Medulla oblongata (tissue), 1 donor: ENCODE measurements around the gene C14orf132.
"Not testable (repeated sequence)": the region's sequence is repeated elsewhere in the genome, so short reads cannot be mapped to it uniquely, and the experiment has no call there.

Source experiments
- DNase-seq: peaks from one replicate; pipeline ENCODE4 v3.0.0-alpha.2; 2015; ENCODE audit errors: extremely low spot score

Gene C14orf132

DNA sequence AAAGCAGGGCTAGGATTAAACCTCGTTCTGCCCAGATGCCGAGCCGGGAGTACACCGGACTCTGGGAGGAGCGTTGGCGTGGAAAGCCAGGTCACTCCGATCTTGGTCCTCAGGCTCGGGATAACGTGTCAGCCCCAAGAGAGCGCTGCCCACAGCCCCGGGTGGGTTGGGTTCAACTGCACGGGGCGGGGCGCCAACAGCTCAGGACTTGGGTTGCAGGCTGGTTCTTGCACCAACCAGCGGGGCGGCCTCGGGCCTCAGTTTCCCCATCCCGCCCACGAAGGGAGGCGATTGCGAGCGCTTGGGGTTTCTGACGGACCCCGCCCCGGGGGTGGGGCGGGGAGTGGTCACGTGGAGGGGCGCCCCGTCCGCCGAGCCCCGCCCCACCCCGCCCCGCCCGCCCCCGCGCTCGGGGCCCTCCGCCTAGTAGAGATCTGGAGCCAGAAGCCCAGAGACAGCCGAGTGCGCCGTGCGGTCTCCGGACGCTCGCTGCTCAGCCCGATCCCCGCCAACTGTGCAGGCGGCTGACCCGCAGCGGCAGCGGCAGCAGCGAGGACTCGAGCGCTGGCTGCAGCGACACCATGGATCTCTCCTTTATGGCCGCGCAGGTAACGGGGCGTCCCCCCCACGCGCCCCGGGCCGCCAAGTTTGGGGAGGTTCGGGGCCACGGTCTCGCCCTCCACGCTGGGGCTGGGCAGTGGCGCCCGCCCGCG is at the start of gene C14orf132:
TSS of gene C14orf132 (plus strand) at position 443 of the 713 bp plus-strand sequence. CDS start at position 582, 139 bp downstream.
- peak; percentile 61 for DNase-seq

DNA sequence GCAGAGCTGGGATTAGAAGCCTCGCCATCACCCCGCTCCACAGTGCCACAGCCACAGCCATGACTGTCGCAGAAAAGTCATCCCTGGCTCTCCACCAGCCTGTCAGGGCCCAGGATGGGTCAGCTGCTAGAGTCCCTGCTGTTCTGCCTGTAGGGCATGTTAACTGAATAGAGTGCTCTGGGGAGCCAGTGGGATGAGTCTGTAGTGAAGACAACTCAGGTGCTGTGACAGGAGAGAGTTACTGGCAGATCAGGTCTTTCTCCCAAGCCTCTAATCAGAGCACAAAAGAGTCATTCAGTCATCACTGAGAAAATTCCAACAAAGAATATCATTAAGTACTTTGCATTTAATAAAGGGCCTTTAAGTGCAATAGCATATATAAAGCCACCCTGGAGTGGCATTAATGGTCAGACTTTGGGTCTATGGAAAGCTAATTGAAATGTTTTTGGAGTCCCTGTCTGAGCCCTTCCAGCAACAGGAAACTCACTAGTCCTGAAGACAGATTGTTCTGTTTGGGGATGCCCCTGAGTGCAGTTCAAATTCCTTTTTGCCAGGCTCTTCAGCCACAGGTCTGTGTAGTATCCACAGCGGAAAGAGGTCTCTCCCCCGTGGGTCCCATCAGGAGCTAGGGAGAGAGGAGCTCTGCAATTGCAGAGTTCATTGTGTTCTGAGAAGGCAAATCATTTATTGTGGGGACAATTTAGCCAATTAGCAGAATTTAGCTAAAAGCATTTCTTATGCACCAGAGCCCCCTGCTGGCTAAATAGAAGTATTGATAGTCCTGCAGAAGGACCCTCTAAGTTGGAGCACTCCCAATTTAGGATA is 45.2 kb upstream of the C14orf132 start:
- DNase-seq, result peak; percentile 82

DNA sequence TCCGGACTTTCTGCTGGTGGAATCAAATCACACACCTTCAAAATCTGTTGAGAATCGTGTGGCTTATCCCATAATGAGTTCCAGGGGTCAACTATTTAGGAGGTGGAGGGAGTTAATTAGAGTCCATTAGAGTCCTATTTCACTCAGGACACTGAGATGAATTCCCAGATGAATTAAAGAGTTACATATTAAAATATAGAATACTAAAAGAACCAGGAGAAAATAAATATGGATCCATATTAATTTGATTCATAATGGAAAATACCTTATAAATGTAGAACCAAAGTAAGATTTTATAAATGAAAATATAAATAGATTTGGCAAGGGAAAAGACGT is 44.6 kb upstream of the C14orf132 start:
- no peak for DNase-seq

DNA sequence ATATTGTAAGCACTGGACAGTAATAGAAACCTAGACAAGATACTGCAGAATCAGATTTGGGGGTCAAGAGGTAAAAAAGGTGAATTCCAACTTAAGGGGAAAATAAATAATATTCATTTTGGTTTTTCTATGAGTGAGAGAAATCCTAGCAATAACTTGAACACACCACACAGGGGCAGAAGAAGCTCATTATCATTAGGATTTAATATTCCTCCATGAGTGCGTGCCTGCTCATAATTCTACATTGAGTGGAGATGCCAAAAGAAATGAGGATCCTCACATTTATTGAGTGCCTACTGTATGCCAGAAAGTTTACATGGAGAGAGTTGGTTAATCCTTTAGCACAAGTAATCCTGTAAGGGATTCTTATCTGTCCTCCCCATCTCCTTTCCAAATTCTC is 40.5 kb upstream of the C14orf132 start:
- DNase-seq, result peak; percentile 11

- DNase-seq, result no peak
These were observed 37.2 kb upstream of the C14orf132 start for GRCh38 chr14:96001866-96002497.

DNA sequence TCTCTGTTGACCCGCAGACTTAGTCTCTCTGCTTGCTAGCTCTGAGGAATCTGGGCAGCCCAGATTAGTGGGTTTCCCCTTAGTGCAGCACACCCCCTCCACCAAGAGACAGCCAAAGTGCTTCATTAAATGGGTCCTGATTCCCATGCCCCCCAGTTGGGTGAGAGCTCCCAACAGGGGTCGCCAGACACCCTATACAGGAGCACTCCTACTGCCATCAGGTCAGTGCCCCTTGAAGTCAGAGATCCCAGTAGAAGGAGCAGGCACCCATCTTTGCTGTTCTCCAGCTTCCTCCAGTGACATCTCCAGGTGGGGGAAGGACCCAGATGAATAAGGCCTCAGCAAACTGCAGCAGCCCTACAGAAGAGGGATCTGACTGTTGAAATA is 36.7 kb upstream of the C14orf132 start:
- no peak for DNase-seq

GRCh38 chr14:96011131-96011530 is 28.0 kb upstream of the C14orf132 start:
- DNase-seq, result no peak

- DNase-seq, result no peak
These were observed 27.6 kb upstream of the C14orf132 start for GRCh38 chr14:96011607-96012006.

- DNase-seq, result not testable (repeated sequence)
These were observed 26.4 kb upstream of the C14orf132 start for GRCh38 chr14:96012757-96013156.

DNA sequence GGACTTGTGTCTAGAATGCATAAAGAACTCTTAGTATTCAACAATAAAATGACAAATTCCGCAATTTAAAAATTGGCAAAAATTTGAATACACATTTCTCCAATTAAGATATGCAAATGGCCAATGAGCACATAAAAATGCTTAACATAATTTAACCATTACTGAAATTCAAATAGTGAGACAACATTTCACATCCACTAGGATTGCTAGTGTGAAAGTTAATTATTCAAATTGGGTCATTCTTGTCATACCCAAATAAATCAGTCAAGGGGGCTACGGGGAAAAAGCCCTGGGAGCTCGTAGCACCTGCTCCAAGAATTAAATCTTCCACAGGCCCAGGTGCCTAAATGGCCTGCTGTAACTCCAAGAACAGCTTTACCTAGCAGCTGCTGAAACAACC is 25.0 kb upstream of the C14orf132 start:
- DNase-seq, result no peak

DNA sequence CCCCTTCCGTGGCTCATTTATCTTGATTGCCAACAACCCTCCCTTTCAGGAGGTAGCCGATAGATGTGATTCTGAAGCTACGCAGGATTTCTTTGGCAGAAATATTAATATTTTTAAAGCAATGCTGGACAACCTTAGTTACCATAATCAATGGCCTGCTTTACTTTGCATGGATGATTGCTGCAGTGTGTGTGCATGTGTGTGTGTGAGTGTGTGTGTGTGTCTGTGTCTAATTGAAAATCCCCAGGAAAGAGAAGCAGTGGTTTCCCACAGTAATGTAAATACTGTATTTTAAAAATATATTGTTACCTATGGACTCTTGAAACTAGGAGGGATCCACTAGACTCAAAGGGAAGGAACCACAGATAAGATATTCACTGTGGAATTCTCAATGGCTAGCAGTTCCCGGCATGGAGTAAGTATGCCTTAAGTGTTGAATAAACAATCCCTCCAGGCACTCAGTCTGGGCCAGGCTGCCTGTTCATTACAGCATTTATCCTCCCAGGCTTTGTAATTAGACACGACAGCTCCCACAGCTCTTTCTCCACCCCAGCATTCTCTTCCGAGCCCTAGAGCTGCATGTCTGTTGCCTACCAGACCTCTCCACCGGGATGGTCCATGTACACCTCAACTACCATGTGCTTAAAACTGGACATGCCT is 22.5 kb upstream of the C14orf132 start:
- no peak for DNase-seq

- no peak for DNase-seq
These were observed 21.3 kb upstream of the C14orf132 start for GRCh38 chr14:96017882-96018281.

- no peak for DNase-seq
These were observed 11.5 kb upstream of the C14orf132 start for GRCh38 chr14:96027431-96028355.

DNA sequence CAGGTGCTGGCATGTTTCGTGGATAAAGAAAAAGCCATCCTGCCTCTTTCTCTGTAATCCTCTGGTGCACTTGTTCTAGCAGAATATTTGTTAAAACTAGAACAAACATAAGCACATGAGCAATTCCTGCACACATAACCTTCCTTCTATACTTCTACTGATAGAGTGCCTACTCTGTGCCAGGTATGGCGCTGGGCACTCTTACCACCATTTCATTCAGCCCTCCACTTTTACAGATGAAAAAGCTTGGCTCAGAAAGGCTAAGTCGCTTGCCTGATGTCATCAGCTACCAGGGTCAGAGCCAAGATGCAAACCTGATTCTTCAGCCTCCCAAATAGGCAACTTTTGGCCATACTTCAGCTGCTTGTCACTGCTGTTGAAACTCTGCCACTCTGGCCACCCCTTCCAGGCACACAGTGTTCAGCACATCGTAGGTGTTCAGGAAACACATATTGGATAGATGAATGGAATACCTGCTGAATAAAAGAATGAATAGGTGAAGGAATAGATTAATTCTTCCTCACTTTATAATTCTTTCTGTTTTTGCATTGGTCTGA is 10.0 kb upstream of the C14orf132 start:
- DNase-seq, result peak; percentile 38

DNA sequence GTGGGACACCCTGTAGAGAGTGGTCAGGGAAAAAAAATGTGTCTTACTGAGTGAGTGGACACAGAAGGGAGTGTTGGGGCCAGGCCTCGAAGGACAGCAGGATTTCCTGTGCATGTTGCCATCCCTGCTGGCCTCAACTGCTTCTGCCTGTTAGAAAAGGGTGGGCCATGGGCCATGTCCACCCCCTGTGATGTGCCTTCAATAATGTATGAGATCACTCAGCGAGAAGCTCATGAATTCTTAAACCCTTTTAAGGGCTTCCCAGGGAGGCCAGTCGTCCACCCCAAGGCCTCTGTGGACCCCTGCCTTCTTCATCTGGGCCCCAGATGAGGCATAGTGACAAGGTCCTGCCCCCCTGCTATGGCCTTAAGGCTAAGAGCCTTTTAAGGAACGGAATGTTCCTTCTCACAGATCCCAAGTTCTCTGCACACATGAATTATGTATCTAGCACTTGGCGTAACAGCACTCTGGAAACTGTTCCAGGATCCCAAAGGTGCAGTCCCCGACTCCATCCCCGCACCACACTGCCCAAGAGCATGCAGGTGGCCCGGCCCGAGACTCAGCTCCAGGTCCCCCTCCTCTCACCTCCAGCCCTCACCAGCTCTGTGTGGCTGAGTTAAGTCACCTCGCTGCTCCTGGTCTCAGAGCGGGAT is 8.9 kb upstream of the C14orf132 start:
- DNase-seq, result no peak

DNA sequence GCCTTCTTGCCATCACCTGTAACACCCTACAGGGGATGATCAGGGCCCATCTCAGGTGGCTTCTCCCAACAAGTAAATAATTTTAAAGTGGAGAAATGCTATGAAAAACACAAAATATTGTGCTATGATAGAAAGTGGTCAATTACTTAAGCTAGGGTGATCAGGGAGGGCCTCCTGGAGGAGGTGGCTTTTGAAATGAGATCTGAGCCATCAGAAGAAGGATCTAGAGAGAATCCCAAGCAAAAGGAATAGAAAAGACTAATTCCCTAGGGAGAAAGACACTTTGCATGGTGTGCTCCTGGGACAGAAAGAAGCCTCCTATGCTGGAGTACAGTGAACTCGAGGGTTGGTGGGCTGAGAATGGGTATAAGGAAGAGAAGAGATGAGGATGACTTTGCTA is 7.5 kb upstream of the C14orf132 start:
- DNase-seq, result no peak

DNA sequence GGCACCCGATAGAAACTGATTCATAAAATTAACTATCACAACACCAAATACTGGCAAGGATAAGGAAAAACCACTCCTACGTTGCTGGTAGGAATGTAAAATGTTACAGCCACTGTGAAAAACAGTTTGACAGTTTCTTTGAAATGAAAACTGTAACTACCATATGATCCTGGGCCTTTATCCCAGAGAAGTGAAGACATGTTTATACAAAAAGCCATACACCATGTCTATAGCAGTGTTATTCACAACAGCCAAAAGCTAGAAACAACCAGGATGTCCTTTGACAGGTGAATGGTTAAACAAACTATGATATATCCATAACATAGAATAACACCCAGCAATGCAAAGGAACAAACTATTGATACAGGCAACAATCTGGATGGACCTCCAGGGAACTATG is 3.7 kb upstream of the C14orf132 start:
- DNase-seq, result no peak

DNA sequence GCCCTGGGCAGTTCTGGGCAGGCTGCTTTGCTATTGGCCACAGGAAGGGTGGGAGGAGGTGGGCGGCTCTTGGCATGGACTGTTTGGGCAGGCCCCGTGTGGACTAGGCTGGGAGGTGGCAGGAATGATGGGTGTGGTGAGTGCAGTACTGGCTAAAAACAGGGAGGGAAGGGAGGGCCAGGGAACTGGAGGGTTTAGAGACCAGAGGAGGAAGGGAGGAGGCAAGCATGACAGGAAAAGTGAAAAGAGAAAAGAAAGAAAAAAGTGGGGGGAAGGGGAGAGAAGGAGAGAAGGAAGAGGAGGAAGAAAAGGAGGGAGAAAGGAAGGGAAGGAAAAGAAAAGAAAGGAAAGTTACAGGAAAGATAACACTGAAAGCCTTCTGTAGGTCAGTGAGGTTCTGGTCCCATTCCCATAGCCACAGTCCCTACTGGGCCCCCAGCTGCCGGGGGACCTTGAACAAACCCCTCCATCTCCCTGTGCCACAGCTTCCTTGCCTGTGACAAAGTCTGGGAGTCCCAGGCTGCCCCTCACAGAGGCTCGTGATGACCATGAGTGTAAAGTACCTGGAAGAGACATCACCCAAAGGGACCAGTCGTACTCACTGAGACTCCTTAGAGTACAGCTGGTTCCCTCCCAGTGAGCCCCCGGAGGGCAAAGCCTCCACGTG is 1.1 kb upstream of the C14orf132 start:
- no peak for DNase-seq

DNA sequence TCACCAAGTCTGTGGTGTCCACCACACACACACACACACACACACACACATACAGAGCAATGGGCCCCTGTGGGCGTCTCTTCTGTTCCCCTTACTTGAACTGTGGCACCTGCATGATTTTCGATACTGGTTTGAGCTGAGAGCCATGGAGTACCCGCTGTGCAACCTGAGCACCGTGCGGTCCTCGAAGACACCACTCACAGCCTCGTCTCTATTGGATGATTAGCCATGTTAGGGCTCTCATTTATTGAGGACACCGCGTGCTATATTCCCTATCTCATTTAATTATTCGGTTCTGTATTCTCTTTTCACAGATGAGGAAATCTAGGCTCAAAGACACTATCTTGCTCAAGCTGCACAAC is 623 bp upstream of the C14orf132 start:
- DNase-seq, result no peak
